GM21619 (cell line): Measurements from ENCODE around the gene RAVER2.

Experiments
- ATAC-seq: cut with Tn5 transposase; IDR thresholded peaks from one replicate; pipeline ENCODE4 v1.9.1; 2021; ENCODE audit not compliant: unreplicated experiment

Gene RAVER2

GRCh38 chr1:64844175-64844574 lies 99.3 kb downstream of the RAVER2 start:
- no peak for ATAC-seq

GRCh38 chr1:64844609-64845008 lies 99.7 kb downstream of the RAVER2 start:
- ATAC-seq: no peak

GRCh38 chr1:64845831-64846425 lies 101.1 kb downstream of the RAVER2 start:
- no peak for ATAC-seq

DNA sequence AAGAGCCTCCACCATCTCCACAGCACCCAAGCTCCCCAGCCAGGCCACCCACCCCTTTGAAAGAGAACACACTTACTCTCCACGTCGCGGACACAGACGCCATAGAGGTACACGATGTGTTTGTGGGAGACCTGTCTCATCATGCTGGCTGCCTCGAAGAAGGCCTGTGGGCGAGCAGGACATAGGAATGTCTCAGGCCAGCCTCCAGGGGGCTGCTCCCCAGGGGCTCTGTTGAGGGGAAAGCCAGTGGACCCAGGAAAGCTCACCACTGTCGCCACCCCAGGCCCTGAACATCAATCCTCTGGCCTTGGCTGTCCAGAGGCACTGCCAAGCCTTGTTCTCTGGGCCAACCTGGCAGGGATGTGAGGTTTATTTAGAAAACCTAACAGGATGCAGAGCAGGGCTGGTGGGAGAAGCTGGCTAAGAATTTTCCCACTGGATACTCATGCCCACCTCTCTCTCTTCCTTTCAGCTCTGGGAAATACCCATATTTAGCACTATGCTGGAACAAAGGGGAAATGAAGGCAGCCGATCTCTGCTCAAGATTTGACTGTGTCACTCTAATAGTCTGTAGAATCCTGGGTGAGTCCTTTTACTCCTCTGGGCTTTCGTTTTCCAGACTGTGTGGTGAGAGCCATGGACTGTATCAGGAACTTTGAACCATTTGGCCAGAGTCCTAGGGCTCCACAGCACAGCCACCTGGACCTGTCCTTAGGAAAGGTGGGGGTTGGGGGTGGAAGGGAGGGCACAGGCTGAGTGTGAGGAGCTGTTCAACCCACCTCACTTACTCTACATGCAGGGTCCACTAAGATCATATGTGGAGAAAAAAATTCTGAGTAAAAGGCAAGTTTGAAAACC lies 101.9 kb downstream of the RAVER2 start:
- no peak for ATAC-seq

DNA sequence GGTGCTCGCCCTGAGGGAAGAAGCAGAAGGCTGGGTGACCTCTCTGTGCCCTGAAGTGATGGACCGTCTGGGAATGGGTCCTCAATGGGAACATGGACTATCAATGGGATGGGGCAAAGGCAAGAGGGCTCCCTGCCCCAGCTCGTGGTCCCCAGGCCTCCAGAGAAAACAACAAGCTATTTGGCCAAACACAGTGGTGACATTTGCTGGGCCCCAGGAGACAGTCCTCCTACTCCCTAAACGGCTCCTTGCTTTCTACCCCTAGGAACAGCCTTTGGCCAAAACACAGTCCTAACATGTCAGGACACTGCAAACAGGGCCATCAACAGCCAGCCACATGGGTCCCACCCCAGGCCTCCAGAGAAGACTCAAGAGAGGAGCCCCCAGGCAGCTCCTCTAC lies 102.8 kb downstream of the RAVER2 start:
- no peak for ATAC-seq

GRCh38 chr1:64848136-64848535 lies 103.3 kb downstream of the RAVER2 start:
- no peak for ATAC-seq

- ATAC-seq: no peak
Measured at GRCh38 chr1:64848803-64849202, 103.9 kb downstream of the RAVER2 start.

DNA sequence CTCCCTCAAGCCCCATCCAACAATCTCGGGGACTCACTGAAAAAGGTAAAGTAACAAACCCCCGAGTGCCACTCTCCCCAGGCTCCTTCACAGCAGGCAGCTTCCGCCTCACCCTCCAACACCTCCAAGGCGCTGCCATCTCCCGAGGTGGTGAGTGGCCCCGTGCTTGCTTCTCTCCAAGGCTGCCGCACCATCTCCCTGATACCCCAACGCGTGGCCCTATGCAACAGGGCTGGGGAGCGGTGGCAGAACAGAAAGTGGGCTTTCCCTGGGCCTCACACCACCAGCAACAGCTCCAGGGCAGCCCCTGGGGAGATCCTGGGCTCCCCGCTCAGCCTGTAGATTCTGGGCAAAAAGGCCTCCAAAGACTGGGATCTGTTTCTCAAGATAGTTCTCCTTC lies 105.1 kb downstream of the RAVER2 start:
- ATAC-seq: no peak

DNA sequence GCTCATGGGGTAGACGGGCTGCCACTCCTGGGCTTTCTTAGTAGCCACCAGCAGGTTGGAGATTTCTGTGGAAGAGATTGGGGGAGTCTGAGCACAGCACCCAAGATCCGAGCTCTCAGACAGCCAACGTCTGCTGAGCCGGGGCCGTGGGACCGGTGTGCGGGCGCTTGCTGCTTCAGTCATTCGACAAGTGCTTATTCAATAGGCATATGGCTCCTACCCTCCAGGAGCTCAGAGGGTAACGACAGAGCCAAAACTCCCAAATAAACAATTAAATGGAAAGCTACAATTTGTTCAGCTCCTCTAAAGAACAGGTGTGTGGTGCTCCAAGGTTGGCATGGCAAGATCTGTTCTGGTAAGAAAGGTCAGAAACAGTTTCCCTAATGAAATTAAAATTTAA lies 106.0 kb downstream of the RAVER2 start:
- no peak for ATAC-seq

DNA sequence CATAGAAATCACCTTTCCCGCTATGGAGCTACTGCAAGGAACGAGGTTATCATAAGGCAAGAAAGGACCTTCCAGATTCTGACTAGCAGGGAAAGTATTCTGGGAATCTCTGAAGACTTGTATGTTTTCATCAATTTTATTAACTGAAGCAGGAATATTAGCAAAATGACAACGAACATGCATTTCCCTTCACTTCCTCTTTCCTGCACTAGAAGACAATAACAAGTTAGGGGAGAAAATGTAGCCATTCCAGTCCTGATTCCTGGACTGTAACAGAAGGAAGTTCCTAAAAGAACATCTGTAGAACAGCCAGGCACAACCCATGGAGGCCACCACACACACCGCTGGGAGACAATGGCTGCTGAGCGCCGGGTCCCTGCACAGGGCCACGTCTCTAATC lies 106.8 kb downstream of the RAVER2 start:
- ATAC-seq: no peak

GRCh38 chr1:64854674-64855073 lies 109.8 kb downstream of the RAVER2 start:
- ATAC-seq: no peak

DNA sequence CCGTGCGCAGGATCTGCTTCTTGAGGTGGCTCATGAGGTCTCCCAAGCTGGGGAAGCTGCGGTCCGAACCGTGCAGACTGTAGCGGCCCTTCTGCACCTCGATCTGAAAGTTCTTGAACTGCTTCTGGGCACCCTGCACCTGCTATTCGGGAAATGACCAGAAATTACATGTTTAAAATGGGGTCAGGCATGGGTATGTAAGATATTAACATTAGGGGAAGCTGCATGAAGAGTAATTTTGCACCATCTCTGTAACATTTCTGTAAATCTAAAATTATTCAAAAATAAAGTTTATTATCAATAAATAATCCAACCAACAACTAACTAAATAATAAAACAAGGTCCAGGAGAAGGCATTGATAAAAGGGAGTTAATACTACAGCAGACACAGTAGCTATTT lies 110.7 kb downstream of the RAVER2 start:
- no peak for ATAC-seq

- no peak for ATAC-seq
Measured at GRCh38 chr1:64856553-64856952, 111.7 kb downstream of the RAVER2 start.

DNA sequence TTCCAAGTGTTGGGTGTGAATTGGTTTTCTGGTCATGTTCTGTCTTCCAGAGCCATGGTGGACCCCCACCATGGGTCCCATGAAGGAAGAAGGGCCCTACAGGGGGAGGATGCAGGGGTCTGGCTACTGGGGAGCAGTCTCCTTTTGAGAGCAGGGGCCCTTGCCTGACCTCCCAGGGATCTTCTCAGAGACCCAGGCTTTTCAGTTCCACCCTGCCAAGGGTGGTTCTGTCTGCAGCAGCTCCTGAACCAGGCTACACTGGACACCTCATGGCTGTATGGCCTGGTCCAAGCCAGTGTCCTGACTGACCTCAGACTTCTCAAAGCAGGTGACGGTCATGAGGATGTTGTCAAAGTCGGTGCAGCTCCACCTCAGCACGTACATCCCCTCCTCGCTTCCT lies 112.5 kb downstream of the RAVER2 start:
- no peak for ATAC-seq

DNA sequence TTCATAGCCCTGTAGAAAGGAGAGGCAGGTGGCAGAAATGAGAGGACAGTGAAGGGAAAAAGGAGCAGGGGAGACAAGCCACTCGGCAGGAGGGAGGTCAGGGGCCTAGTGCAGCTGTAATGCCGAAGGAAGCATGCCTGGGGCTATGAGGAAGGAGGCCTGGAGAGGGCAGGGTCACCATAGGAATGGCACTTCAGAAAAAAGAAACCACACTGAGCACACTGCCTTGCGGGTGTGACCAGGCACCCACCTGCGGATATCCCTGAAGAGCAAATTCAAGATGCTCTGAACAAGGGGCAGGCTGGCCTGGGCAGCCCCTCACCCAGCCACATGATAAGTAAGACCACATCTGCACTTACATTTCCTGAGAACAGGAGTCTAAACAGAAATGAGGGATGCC lies 116.7 kb downstream of the RAVER2 start:
- no peak for ATAC-seq

GRCh38 chr1:64864018-64864940 lies 119.4 kb downstream of the RAVER2 start:
- ATAC-seq: peak; percentile 100

DNA sequence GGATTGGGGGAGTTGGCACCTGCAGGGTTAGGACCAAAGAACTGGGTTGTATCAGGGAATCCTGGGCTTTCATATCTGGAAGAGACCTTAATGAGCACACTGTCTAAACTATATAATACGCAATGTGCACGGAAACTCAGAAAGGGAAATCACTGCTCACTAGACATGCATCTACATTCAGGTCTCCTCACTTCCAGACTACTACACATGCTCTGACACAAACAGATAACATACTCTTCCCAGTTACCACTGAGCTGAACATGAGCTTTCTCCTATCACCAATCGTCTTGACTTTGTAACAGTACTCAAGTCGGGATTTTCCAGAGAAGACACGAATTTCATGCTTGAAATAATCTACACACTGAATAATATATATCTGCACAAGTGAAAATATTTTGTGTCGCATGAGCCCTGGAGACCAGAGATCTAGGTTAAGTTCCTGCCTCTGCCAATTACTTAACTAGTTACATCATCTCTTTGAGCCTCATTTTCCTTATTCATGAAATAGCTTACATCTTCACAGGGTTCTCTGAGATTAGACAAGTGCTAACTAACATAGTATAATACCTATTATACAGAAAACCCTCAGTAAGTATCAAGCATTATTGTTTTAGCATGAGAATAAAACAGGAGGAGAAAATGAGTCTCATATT lies 120.4 kb downstream of the RAVER2 start:
- ATAC-seq: no peak

- ATAC-seq: no peak
Measured at GRCh38 chr1:64866689-64867088, 121.8 kb downstream of the RAVER2 start.

DNA sequence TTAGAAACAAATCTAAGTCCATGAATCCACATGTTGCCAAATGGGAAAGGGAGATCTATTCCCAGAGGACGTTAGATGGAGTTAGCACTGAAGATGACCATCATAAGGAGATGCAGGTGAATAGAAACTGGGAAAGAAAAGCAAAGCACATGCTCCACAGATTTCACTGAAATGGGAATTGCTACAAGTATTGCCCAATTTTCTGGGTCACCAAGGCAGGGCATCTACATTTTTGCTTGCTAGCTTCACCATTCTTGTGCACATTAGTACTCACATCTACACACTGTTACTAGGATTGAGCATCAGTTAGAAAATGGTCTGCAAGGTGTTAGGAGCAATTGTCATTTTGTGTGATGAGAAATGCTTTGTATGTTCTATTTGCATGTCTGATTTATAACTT lies 122.4 kb downstream of the RAVER2 start:
- no peak for ATAC-seq

- no peak for ATAC-seq
Measured at GRCh38 chr1:64871256-64871655, 126.4 kb downstream of the RAVER2 start.

DNA sequence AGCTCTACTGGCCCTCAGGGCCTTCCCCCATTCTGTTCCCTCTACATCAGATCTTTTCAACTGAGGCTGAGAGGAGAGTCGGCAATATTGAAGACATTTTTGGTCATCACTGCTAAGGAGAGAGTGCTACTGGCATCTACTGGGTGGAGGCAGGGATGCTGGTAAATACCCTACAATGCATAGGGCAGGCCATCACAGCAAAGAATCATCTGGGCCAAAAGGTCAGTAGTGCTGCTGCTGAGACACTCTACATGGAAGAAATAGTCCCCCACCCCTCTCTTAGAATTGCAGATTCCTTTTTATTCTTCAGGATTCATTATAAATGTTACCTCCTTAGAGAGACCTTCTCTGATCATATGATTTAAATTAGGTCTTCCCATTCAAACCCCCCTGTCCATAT lies 127.2 kb downstream of the RAVER2 start:
- no peak for ATAC-seq
